ENCODE results near the gene PFDN4. TPM values are rescaled to one million over a fixed set of nuclear protein-coding genes. Genes with fewer than 3 reads are reported as not detected.

The PFDN4 gene
- total RNA-seq, 2 donors from 2014 or later: 72.7 to 89.8 TPM

DNA sequence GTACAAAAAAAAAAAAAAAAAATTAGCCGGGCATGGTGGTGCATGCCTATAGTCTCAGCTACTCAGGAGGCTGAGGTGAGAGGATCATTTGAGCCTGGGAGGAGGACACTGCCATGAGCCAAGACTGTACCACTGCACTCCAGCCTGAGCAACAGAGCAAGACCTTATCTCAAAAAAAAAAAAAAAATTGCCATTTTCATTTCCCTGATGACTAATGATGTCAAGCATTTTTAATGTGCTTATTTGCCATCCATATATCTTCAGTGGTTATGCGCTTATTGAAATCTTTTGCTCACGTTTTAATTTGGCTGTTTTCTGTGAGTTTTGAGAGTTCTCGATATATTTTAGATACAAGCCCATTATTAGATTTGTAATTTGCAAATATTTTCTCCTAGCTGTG lies 46.7 kb downstream of the PFDN4 start:
- no peak for DNase-seq
- Histone ChIP-seq H3K27me3 (ENCODE audit: control insufficient read depth, insufficient read depth, low read length, poor library complexity, severe bottlenecking) (no peaks in the 10 kb centered on the region), H3K36me3 (ENCODE audit: control insufficient read depth, insufficient read depth, low read length) (no peaks in the 10 kb centered on the region), H3K4me3 (ENCODE audit: low read length) (no peak overlapping the region), H3K9me3 (ENCODE audit: control insufficient read depth, low read length) (no peaks in the 10 kb centered on the region), H3K4me1 (ENCODE audit: control insufficient read depth, insufficient read depth, low read length) (no peaks in the 10 kb centered on the region), H3K27ac (ENCODE audit: low read depth, low read length) (no peak overlapping the region), H3K9ac (ENCODE audit: extremely low read depth, low read length, poor library complexity, severe bottlenecking) (no peak overlapping the region)
- TF ChIP-seq, protein P1, sequence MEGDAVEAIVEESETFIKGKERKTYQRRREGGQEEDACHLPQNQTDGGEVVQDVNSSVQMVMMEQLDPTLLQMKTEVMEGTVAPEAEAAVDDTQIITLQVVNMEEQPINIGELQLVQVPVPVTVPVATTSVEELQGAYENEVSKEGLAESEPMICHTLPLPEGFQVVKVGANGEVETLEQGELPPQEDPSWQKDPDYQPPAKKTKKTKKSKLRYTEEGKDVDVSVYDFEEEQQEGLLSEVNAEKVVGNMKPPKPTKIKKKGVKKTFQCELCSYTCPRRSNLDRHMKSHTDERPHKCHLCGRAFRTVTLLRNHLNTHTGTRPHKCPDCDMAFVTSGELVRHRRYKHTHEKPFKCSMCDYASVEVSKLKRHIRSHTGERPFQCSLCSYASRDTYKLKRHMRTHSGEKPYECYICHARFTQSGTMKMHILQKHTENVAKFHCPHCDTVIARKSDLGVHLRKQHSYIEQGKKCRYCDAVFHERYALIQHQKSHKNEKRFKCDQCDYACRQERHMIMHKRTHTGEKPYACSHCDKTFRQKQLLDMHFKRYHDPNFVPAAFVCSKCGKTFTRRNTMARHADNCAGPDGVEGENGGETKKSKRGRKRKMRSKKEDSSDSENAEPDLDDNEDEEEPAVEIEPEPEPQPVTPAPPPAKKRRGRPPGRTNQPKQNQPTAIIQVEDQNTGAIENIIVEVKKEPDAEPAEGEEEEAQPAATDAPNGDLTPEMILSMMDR (conservative IDR thresholded peaks at IDR 0.05): no peak
- Mint-ChIP-seq H3K4me1 (peaks cover 11% of the 10 kb centered on the region), H3K4me3 (no peak overlapping the region), H3K36me3 (ENCODE audit: low read depth) (no peaks in the 10 kb centered on the region), H3K9me3 (peaks cover 7% of the 10 kb centered on the region), H3K27ac (no peak overlapping the region), H3K27me3 (ENCODE audit: insufficient read depth) (no peaks in the 10 kb centered on the region)
- WGBS, 2 experiments (ENCODE audit: insufficient coverage in 1 of 2, insufficient read length in 1 of 2): 86 to 100% methylated on average over 1 to 4 of the region's 4 CpGs

DNA sequence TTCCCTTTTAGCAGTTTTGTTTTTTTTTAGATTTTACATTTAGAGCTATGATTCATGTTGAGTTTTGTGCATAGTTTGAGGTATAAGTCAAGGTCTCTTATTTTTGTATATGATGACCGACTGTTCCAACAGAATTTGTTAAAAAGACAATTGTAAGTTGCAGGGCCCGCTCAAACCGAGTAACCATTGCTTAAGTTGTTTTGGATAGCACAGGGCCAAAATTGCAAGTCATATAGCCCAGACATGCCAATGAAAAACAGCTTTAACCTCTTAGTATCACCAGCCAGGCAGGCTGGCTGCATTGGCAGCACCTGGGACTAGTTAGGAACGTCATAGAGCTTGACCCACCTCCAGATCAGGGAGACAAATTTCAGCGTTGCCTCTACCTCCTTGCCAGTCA lies 47.3 kb downstream of the PFDN4 start:
- TF ChIP-seq, protein P1 (conservative IDR thresholded peaks at IDR 0.05): no peak
- H3K27me3 Mint-ChIP-seq (ENCODE audit: insufficient read depth): no peaks in the 10 kb centered on the region
- Histone ChIP-seq H3K36me3 (ENCODE audit: control insufficient read depth, insufficient read depth, low read length) (no peaks in the 10 kb centered on the region), H3K9ac (ENCODE audit: extremely low read depth, low read length, poor library complexity, severe bottlenecking) (no peak overlapping the region), H3K27me3 (ENCODE audit: control insufficient read depth, insufficient read depth, low read length, poor library complexity, severe bottlenecking) (no peaks in the 10 kb centered on the region), H3K4me1 (ENCODE audit: control insufficient read depth, insufficient read depth, low read length) (no peaks in the 10 kb centered on the region), H3K9me3 (ENCODE audit: control insufficient read depth, low read length) (no peaks in the 10 kb centered on the region), H3K27ac (ENCODE audit: low read depth, low read length) (no peak overlapping the region), H3K4me3 (ENCODE audit: low read length) (no peak overlapping the region)
- no peak overlapping the region for H3K4me3 Mint-ChIP-seq
- WGBS, 2 experiments (ENCODE audit: insufficient coverage in 1 of 2, insufficient read length in 1 of 2): 91 to 97% methylated on average over 4 to 5 of the region's 5 CpGs
- peaks cover 7% of the 10 kb centered on the region for H3K9me3 Mint-ChIP-seq
- DNase-seq: no peak
- H3K27ac Mint-ChIP-seq: no peak overlapping the region
- H3K4me1 Mint-ChIP-seq: peaks cover 11% of the 10 kb centered on the region
- no peaks in the 10 kb centered on the region for H3K36me3 Mint-ChIP-seq (ENCODE audit: low read depth)

- Mint-ChIP-seq H3K27ac (no peak overlapping the region), H3K4me1 (peaks cover 7% of the 10 kb centered on the region), H3K4me3 (no peak overlapping the region), H3K36me3 (ENCODE audit: low read depth) (no peaks in the 10 kb centered on the region), H3K9me3 (peaks cover under 1% of the 10 kb centered on the region), H3K27me3 (ENCODE audit: insufficient read depth) (no peaks in the 10 kb centered on the region)
- no peak for DNase-seq
- Histone ChIP-seq H3K27me3 (ENCODE audit: control insufficient read depth, insufficient read depth, low read length, poor library complexity, severe bottlenecking) (no peaks in the 10 kb centered on the region), H3K27ac (ENCODE audit: low read depth, low read length) (no peak overlapping the region), H3K36me3 (ENCODE audit: control insufficient read depth, insufficient read depth, low read length) (no peaks in the 10 kb centered on the region), H3K4me3 (ENCODE audit: low read length) (no peak overlapping the region), H3K4me1 (ENCODE audit: control insufficient read depth, insufficient read depth, low read length) (no peaks in the 10 kb centered on the region), H3K9ac (ENCODE audit: extremely low read depth, low read length, poor library complexity, severe bottlenecking) (no peak overlapping the region), H3K9me3 (ENCODE audit: control insufficient read depth, low read length) (no peaks in the 10 kb centered on the region)
- 85 to 95% methylated on average over 3 of the region's 3 CpGs for WGBS, 2 experiments (ENCODE audit: insufficient coverage in 1 of 2, insufficient read length in 1 of 2)
- TF ChIP-seq, protein P1 (conservative IDR thresholded peaks at IDR 0.05): no peak
Observed at GRCh38 chr20:54256202-54256601, 48.3 kb downstream of the PFDN4 start.
